GM18507 (cell line): ENCODE data around the gene GARIN3.
A peak's percentile ranks its signal among the peaks of the same experiment; 100 is the strongest.
"Not testable (repeated sequence)": the region's sequence is repeated elsewhere in the genome, so short reads cannot be mapped to it uniquely, and the experiment has no call there.

Source experiments
- DNase-seq: peaks from one replicate; pipeline ENCODE4 v3.0.0; 2011; ENCODE audit warnings: low read depth; ENCODE audit not compliant: insufficient read length; ENCODE audit errors: extremely low spot score
- FAIRE-seq: peaks from 2 replicates; lab custom pipeline; 2011; peaks lifted over from hg19 to GRCh38; lab: Jason Lieb, UNC

Gene GARIN3

DNA sequence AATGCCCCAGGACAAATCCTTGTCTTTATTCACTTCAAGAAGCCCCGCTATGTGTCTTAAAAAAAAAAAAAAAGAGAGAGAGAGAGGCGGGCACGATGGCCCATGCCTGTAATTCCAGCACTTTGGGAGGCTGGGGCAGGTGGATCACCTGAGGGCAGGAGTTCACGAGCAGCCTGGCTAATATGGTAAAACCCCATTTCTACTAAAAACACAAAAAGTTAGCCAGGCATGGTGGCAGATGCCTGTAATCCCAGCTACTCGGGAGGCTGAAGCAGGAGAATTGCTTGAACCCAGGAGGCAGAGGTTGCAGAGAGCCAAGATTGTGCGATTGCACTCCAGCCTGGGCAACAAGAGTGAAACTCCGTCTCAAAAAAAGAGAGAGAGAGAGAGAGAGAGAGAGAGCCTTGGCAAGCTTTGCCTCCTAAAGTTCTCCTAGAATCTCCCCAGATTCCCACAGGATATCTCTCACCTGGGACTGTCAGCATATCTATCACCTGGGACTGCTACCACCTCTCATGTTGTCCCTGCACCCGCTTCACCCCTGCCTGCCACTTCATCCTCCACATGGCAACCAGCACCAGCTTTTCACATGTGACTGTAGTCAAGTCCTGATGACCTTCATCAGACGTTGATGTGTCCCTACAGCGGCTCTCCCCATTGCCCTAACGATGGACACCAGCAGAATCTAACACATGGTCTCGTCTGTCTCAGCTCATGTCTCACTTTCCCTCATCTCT lies 20.4 kb upstream of the GARIN3 start:
- DNase-seq (no peak), FAIRE-seq (no peak)

DNA sequence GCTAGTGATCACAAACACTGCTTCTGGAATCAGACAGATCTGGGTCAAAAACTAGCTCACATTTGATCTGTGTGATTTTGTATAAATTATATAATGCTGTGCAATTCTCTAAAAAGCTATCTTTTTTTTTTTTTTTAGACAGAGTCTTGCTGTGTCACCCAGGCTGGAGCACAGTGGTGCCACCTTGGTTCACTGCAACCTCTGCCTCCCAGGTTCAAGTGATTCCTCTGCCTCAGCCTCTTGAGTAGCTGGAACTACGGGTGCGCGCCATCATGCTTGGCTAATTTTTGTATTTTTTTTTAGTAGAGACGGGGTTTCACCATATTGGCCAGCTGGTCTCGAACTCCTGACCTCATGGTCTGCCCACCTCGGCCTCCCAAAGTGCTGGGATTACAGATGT lies 19.1 kb upstream of the GARIN3 start:
- DNase-seq, FAIRE-seq: not testable (repeated sequence)

DNA sequence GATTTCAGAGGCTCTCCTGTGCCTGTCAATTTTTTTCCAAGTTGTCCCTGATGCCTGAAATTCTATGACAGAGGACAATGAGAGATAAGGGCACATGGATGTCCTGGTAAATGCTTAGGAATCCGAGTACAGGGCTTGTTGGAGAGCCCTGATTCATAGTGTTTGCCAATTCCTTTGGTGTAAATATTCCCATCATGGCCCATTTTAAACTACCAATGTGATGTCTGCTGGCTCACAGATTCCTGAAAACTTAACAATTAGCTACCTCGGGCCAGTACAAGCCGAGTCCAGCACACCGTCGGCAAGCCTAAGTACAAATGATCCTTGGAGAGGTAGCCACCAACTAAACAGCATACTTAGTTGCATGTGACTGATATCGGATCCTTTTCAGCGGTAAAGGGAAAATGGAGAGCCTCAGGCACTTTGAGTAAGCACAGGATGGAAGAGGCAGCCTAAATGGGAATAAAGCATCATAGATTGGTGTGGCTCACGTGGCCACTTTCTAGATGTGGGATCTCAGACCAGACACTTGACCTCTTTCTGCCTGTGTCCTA lies 18.1 kb upstream of the GARIN3 start:
- FAIRE-seq (no peak), DNase-seq (no peak)

DNA sequence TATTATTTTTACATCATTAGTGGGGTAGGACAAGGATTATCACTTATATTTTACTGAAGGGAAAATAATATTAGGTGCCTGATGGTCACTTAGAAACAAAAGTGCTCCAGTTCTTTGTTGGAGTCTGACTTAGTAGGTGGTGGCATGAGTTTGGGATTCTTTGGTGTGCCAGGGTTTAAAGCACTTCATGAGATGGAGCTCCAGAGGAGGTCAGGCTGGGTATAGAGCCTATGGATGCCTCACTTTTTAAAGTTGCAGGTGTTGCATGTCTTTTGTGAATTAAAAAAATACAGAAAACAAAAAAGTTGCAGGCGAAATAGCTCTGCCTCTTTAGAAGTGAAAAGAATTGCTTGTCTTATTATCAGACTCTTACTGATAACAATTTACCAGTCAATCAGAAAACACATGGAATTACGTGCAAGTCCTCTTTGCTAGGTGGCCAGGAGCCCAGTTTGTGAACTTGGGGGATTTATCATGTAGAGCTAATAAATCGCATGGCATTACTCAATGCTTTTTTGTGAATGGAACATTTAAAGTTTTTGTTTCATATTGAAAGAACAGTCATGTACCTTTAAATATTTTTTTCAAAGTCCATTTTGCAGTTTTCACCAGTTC lies 16.2 kb upstream of the GARIN3 start:
- FAIRE-seq (no peak), DNase-seq (no peak)

DNA sequence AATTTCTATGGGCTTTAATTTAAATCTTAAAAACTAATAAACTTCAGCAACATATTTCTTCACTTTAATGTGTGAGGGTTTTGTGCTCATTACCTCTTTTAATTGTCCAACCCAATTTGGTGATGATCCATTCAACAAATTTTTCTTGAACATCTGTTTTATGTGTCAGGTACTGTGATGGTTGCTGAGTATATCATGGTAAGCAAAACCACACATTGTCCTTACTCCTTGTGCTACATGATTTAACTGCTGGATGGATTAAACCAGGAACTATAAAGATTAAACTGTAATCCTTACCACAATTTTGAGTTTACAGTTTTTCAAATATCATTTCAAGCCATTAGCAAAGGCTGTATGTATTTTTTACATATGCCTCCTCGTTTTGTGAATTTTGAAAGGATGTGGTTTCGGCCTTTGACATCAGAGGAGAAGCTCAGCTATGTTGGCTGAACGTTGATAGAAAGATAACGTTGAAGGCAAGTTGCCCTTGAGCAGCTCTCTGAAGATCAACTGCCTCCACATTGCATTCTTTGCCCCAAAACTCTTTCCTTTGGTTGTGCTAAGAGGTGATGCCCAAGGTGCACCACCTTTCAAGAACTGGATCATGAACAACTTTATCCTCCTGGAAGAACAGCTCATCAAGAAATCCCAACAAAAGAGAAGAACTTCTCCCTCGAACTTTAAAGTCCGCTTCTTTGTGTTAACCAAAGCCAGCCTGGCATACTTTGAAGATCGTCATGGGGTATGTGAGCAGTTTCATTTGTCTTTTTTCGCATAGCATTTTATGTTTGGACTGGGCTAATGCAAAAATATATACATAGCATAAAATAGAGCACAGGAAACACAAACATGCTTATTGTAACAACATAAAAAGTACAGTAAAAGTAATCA lies 14.6 kb upstream of the GARIN3 start, which contains the start of gene ITK:
TSS of gene ITK (plus strand) at position 467 of the 891 bp plus-strand sequence. CDS start at position 605, 138 bp downstream.
- FAIRE-seq (no peak), DNase-seq (no peak)

DNA sequence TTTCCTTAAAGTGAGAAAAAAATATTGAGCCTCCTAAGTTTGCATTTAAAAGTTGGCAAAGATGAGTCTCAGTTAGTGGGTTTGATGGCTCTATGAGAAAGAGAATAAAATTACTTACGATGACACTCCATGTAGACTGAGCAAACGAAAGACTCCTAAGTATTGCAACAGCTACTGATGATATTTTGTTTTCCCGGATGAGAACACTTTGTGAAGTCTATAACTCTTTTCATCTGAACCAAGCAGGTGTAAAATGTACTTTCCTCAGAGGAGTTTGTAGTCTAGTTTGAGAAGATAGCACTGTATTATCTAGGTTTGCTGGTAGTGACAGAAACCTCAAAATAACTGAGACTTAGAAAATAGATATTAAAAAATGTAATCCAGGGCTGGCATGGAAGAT lies 12.9 kb upstream of the GARIN3 start:
- no peak for FAIRE-seq
- no peak for DNase-seq

DNA sequence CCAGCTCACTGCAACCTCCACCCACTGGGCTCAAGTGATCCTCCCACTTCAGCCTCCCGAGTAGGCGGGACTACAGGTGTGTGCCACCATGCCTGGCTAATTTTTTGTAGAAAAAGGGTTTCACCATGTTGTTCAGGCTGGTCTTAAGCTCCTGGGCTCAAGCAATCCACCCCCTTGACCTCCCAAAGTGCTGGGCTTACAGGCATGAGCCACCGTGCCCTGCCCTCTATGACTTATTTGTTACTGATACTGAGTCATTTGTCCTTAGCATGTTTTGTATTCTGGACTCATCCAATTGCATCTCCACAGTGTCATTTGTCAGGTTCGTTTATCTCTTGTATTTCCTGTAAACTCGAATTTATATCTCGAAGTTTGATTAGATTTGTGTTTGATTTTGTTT lies 11.9 kb upstream of the GARIN3 start:
- DNase-seq (no peak), FAIRE-seq (no peak)

DNA sequence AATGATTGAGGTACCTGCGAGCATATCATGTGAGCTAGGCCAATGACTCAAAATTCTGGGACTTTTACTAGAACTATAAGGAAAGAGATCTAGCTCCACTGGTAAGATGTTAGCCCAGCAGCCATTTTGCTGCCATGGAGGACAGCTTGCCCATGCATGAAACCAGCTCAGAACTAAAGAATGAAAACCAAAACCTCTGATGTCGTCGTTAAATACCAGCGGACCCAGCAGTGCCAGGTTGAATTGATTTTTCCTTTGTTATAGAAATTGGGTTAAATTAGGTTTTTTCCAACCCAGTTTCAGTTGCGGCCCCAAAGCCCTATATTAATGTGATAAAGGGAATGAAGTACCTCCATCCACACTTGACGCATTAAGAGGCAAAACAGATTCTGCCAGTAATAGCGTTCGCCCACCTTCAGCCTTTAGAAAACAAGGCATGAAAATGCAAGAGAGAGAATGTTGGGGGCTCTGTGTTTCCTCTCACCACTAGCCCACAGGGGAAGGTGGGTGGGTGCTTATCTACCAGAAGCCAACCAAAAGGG lies 9.1 kb upstream of the GARIN3 start:
- FAIRE-seq = no peak
- DNase-seq = no peak

DNA sequence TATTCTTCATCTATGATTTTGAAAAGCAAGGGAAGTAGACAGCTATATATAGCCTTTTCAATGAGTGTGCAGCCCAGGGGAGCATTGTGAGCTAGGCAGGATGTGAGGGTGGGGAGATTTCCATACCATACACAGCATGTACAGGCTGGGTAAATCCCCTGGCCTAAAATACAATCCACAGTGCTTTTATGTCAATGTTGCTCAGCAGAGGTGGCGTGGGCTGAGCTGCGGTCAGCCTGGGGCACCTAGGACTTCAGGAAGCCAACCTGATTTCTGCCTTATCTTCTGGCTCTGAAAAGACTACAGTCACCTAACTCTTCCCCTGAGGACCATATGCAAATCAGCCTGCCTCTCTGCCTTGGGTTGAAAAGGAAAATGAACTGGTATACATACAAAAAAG lies 6.3 kb upstream of the GARIN3 start:
- peak; percentile 62 for DNase-seq
- peak; percentile 99 for FAIRE-seq

DNA sequence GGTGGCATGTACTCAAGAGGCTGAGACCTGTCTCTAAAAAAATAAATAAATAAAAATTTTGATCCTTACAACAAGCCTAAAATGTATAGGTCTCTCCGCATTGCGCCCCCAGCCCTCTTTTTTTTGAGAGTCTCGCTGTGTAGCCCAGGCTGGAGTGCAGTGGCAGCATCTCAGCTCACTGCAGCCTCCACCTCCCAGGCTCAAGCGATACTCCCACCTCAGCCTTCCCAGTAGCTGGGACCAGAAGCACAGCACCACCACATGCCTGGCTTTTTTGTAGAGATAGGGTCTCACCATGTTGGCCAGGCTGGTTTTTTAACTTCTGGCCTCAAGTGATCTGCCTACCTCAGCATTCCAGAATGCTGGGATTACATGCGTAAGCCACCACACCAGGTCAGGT lies 2.2 kb upstream of the GARIN3 start:
- DNase-seq = no peak
- FAIRE-seq = no peak

DNA sequence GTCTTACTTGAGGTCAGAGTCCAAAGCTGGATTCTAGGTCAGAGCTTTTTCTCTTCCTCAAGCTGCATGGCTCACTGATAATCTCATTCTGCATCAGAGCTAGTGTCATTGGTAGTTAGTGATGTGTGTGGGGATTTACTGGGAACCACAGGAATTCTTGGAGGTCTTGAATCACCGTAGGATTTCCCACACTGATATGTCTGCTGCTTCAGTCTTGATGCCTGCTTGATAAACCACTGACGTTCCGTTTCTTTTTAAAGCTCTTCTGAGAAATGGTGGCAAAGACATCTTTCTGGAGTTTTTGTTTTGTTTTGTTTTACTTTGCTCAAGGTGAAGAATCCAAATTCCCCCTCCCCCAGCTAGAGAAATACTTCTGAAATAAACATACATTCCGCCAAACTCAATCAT lies 1.2 kb upstream of the GARIN3 start:
- peak; percentile 42 for FAIRE-seq
- DNase-seq = no peak

DNA sequence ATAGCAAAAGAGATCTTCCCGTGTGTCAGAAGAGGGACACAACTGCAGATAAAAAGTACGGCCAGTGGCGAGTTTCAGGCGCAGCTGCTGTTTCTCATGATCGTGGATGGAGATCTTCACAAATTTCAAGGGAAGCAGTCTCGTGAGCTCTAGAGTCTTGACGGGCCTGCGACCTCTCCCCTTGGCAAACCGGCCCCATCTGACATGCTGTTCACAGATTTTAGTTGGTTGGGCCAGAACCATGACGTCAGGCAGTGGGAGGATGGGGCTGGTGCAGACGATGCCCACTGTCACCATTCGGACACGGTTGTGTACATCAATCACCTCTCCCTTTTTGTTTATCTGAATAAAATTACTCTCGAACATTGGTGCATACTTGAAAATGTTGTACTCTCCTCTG lies 396 bp downstream of the GARIN3 start:
- DNase-seq (no peak), FAIRE-seq (no peak)

DNA sequence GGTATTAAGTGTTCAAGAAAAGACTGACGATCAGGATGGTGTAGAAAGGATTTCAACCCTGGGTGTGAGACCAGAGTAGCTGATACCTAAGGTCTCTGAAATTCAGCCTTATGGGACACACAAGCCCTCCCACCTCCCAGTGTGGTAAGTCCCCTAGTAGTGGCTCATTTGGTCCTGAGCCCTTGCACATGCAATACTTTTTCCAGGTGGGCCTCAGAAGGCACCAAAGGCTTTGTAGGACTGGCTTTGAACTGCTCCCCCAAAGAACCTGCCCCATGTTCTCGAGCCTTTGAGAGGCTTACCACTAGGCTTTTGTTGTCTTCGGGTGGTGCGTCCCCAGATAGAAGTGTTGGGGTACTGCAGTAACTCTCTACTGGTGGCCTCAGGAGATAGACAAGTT lies 803 bp downstream of the GARIN3 start:
- no peak for FAIRE-seq
- no peak for DNase-seq

DNA sequence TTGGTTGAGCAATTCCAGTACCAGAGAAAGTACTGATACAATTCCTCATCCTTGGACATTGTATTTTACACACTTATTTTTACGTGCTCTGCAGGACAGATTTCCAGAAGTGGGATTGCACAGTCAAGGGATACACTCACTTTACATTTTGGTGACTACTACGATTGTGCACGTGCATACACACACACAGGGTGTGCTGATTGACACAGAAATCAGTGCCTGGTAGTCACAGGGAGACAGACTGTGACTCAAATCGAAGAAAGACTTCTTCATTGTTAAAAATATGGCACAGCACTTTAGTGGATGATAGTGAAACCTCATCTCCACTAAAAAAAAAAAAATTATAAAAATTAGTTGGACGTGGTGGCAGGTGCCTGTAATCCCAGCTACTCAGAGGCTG lies 1.5 kb downstream of the GARIN3 start:
- DNase-seq = no peak
- FAIRE-seq = no peak

DNA sequence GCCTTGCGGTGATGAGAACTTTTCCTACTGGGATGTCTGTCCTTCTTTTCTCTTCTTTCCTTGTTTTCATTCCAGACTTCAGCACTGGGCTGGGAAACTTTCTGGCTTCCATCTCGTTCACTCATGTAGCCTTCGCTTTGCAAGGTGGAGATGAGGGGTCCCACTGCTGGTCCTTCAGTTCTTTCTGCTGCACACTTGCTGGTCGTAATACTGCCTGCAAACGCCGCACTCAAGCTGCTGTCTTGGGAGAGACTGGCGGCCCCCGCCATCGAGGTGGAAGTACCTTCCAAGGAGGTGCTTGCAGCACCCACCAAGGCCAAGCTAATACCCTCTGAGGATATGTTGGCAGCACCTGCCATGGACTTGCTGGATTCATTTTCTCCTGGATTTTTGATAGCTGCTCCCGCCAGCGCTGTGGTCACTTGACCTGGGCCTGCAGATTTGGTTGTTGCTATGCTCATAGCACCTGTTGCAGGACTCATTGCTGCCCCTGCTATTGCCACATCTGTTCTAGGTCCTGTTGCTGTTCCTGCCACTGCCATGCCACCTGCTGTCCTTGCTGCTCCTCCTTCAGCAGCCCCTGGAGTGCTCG lies 3.0 kb downstream of the GARIN3 start:
- no peak for DNase-seq

DNA sequence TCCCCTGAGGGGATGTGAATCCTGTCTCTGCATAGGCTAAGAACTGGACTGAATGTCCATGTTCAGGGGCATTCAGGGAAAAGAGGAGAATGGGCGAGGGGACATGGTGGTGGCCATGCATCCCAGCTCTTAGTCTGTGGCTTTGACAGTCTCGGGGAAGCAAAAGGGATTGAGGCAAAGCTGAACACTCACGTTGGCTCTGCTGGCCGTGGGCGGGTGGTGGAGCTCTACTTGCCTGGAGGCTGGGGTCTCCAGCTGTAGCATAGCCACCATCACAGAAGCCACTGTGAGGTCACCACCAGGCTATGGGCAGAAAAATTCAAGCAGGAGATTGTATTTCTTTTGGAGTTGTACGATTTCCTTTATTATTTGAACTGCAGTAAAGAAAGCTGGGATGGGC lies 4.1 kb downstream of the GARIN3 start:
- FAIRE-seq (no peak), DNase-seq (no peak)

More for the DNA sequence above, 3.0 kb downstream of the GARIN3 start:
- FAIRE-seq = no peak

DNA sequence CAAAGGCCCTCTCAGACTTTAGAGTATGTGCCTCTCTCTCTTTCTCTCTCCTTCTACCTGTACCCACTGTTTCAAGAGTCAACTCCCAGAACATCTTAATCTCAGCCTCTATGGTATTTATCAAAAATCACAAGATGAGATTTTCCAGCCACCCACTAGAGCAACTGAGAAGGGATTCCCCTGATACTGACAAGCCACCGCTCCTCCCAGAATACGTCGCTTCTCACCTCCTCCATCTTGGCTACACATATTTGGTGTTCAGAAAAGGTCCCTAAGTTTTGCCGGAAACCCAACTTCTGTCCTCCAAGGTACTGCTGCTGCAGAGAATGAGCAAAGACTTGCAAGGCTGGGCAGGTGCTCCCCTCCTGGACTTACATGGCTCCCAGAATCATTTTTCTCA lies 6.1 kb downstream of the GARIN3 start:
- no peak for DNase-seq
- no peak for FAIRE-seq

DNA sequence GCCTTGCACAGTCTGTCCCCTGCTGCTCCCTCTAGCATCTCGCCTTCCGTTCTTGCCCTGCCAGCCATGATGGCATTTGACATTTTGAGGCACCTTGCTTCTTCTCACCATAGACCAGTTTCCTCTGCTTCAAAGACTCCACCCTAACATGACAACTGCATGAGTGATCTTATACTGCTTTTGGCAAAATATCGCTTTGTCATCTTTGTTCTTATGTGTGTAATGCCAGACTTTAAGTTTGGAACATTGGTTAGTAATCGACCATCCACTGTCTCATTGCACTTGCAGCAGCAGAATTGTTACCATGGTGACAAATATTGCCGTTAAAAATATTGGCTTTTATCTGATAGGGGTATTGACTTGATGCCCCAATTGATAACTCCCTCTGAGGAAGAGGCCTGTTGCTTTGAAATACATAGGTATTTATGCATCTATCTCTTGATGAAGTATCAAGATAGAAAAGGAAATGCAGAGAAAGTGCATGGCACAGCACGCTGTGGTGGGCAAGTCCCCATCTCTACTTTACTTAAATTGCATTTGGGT lies 6.8 kb downstream of the GARIN3 start:
- DNase-seq (no peak), FAIRE-seq (no peak)

DNA sequence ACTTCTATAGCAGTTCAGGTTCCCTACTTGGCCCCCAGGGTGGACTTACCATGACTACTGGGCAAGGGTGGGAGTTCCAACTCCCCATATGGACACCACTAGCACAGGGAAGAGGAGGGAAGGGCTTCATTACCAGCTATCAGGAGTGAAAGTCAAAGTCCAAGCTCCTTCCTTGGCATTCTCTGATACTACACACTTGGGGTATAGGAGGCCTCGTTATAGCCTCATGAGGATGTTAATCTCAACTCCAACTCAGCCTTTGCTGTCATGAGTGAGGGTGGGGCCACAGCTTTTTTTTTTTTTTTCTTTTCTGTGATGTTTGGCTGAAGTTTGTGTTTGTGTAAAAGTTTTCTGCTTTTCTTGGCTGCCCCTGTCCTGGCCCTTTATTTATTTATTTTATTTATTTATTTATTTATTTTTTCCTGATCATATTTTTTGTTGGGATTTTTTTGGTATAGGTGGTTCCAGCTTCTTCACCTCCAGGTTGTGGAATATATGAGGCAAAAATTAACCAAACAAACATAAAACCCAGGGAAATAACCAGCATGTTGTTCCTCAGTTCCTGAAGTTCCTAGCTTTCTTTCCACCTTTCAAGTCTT lies 8.7 kb downstream of the GARIN3 start:
- no peak for FAIRE-seq
- no peak for DNase-seq
